SK-N-MC (cell line): ENCODE data around the gene LCT.
"Not testable (repeated sequence)": the region's sequence is repeated elsewhere in the genome, so short reads cannot be mapped to it uniquely, and the experiment has no call there.

Experiments
- DNase-seq: peaks from one replicate; pipeline ENCODE4 v3.0.0-alpha.2; 2011; ENCODE audit warnings: low read depth, low spot score
- H3K27ac ChIP-seq: fragments of 200-600 bp; sonication (generic); 2 replicates; pipeline ENCODE4 v1.5.1; 2016; ENCODE audit warnings: mixed run types
- H3K36me3 ChIP-seq: fragments of 200-600 bp; sonication (generic); 2 replicates; pipeline ENCODE4 v1.6.1; 2017; ENCODE audit warnings: antibody characterized with exemption, low read length, mixed read lengths; ENCODE audit not compliant: insufficient read depth
- H3K4me3 ChIP-seq: fragments of 200-600 bp; sonication (generic); 2 replicates; pipeline ENCODE4 v1.5.1; 2016
- H3K9ac ChIP-seq: fragments of 200-600 bp; sonication (generic); 2 replicates; pipeline ENCODE4 v1.8.0; 2017; ENCODE audit warnings: mixed run types, mixed read lengths; ENCODE audit not compliant: insufficient read length
- H3K9me3 ChIP-seq: fragments of 200-600 bp; sonication (generic); 2 replicates; pipeline ENCODE4 v1.6.1; 2017; ENCODE audit warnings: low read depth, mild to moderate bottlenecking, antibody characterized with exemption, low read length, moderate library complexity, mixed read lengths
- EZH2 ChIP-seq: fragments of 200-600 bp; sonication (generic); IDR thresholded peaks from one replicate; pipeline ENCODE4 v1.6.1; 2017; ENCODE audit warnings: antibody characterized with exemption
- FOXP2 ChIP-seq: optimal IDR thresholded peaks from 2 replicates; pipeline ENCODE3; 2011; ENCODE audit warnings: mild to moderate bottlenecking, moderate library complexity; ENCODE audit not compliant: insufficient read depth; ENCODE audit errors: extremely low read length, control extremely low read depth
- POLR2AphosphoS5 ChIP-seq: IDR thresholded peaks from 2 replicates; pipeline ENCODE4 v1.6.1; 2012; ENCODE audit warnings: mild to moderate bottlenecking, low read depth, low read length, borderline replicate concordance

Gene LCT

DNA sequence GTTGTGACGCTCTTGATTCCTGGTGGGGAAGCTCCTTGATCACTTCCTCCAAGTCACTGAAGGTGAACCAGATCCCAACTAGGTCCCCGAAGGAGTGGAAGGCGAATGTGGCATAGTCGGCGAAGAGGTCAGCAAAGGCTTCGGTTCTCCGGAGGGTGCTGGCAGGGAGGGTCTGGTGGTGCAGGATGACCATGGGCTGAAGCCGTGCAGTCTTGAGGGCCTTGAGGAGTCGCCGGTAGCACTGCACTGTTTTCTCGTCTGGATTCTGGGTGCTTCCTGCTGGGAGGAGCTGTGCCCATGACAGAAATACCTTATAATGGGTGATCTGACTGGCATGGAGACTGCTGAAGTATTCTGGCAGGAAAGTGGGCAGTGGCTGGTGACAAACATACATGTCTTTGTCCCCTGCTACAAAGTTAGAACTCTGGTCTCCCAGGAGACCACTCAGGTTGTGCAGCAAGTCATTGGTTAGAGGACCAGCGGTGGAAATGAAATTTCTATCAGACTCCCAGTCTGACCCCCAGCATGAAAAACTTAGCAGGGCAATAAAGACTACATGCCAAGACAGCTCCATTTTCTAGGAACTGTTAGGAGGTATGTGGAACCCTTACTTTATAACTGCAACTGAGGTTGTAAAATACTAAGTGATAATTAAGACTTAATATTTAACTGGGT is at the start of gene LCT:
Gene LCT (minus strand): TSS at position 589 of the 675 bp plus-strand sequence. CDS start 15 bp downstream, at position 574.
- Histone ChIP-seq H3K9ac (no peak within 1 kb of the TSS), H3K9me3 (no peaks in the 10 kb centered on the region), H3K36me3 (peaks cover 21% of the 10 kb centered on the region), H3K4me3 (no peak within 1 kb of the TSS), H3K27ac (no peak within 1 kb of the TSS)
- no peak for DNase-seq
- TF ChIP-seq FOXP2: no peak
- TF ChIP-seq POLR2AphosphoS5: no peak
- TF ChIP-seq EZH2: no peak

DNA sequence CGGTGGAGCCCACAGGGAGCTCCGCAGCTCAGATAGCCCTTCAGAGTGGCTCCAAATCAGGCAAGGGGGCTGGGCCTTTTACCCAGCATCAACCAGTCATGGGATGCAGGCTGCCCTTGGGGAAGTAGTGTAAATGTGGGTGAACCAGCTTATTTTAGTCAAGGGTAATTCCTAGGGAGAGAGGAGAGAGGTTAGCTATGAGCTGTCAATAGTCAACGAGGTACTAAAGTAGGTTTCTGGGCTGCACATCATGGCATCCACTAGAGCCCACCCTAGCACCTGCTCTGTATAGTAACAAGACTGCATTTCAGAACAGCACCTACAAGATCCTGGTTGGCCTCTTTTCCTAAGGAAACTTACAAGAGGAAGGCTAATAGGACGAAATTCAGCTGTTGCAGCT is 48.7 kb upstream of the LCT start:
- no peak overlapping the region for H3K27ac ChIP-seq
- TF ChIP-seq POLR2AphosphoS5 (no peak), FOXP2 (no peak)

DNA sequence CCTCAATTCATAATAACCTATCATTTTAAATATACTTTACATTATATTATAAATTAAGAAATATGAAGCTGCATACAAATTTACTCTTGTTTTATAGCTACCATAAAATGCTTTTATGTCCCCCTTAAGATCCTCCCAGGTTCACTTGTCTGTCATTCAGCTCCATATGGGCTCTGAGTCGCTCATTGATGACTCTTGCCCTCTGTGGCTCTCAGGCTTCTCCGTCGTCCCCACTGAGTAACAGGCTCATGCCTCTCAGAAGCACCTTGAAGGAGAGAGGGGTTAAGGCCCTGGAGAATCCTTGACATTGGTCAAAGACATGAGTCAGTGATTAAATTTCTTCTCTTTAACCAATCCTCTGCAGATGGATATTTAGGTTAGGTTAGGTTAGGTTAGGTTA is 45.4 kb upstream of the LCT start:
- Histone ChIP-seq H3K36me3 (no peaks in the 10 kb centered on the region), H3K4me3 (no peak overlapping the region), H3K9me3 (no peaks in the 10 kb centered on the region), H3K9ac (no peak overlapping the region), H3K27ac (no peak overlapping the region)
- no peak for DNase-seq
- TF ChIP-seq POLR2AphosphoS5: no peak
- TF ChIP-seq EZH2: no peak
- TF ChIP-seq FOXP2: no peak

More for the DNA sequence above, 48.7 kb upstream of the LCT start:
- Histone ChIP-seq H3K36me3 (no peaks in the 10 kb centered on the region), H3K9me3 (no peaks in the 10 kb centered on the region), H3K9ac (no peak overlapping the region), H3K4me3 (no peak overlapping the region)
- no peak for DNase-seq

DNA sequence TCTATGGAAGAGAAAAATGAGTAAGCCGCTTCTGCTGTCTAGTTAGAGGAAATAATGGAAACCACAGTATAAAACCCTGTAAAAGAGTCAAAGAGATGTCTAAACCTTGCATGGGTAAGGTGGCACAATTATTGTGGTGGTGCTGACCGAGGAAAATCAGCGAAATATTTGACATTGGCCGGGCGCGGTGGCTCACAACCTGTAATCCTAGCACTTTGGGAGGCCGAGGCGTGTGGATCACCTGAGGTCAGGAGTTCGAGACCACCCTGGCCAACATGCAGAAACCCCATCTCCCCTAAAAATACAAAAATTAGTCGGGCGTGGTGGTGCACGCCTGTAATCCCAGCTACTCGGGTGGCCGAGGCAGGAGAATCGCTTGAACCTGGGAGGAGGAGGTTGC is 39.8 kb upstream of the LCT start:
- peaks cover 30% of the 10 kb centered on the region for H3K36me3 ChIP-seq
- not testable (repeated sequence) for H3K9me3 ChIP-seq, DNase-seq, H3K27ac ChIP-seq
- H3K4me3 ChIP-seq: peak overlapping the region; percentile 96
- peak overlapping the region; percentile 68 for H3K9ac ChIP-seq

DNA sequence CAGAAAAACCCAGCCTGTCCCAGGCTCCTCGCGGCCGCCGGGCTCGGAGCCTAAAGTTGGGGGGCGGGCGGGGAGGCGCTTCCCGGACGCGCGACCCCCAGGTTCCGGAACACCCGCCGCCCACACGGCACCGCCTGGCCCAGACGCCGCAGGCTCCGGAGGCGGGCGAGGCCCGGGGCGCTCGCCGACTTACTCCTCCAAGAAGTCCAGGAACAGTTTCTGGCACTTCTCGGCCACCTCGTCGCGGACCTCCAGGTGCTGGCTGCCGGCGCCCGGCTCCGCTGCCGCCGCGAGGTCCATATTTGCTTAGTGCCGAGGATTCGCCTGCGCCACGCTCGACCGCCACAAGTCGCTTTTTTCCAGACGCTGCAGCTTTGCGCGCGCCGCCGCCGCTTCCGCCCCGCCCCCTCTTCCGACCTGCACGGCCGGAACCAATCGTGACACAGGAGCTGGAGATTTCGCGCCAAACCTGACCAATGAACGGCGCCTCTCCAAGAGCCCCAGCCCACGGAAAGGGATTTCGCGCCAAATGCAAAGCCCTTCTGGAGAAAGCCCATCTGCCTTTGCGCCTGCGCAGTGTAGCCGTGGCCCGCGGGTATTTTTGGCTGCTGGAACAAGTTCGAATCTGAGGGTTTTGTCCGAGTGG is 39.2 kb upstream of the LCT start, which contains the start of gene MCM6:
Gene MCM6 (minus strand): TSS at position 378 of the 646 bp plus-strand sequence. CDS start 78 bp downstream, at position 300.
- peak within 1 kb of the TSS; percentile 89 for H3K9ac ChIP-seq
- DNase-seq: peak; percentile 99
- peaks cover 36% of the 10 kb centered on the region for H3K36me3 ChIP-seq
- H3K27ac ChIP-seq: peak within 1 kb of the TSS; percentile 75
- no peaks in the 10 kb centered on the region for H3K9me3 ChIP-seq
- peak within 1 kb of the TSS; percentile 96 for H3K4me3 ChIP-seq
- TF ChIP-seq POLR2AphosphoS5: peak; percentile 81
- no peak for TF ChIP-seq EZH2
- no peak for TF ChIP-seq FOXP2

DNA sequence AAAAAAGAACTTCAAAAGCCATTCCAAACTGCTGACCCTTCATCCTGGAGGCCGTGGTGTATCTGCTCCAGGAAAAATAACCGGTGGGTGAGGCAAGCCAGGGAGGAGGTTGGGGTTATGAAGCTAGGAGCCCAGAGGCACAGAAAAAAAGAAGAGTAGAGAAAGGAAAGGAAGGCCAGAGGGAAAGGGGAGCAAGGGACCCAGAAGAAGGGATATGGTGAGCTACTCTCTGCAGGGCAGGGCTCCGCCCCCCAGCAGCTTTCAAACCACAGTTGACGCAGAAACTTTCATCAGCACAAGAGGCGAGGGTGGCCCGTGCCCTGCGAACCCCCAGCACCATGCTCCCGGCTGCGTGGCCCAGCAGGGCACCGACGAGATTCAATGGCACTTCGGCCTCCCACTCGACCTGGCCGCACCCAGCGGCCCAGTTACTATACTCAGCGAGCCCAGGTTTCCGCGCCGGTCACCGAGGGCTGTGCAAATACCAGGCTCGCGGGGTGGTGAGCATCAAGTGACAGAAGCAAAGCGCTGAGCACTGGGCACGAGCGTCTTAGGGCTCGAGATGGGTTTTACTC is 38.6 kb upstream of the LCT start:
- peak overlapping the region; percentile 96 for H3K4me3 ChIP-seq
- peak overlapping the region; percentile 89 for H3K9ac ChIP-seq
- DNase-seq: no peak
- no peak for TF ChIP-seq FOXP2
- TF ChIP-seq POLR2AphosphoS5: no peak
- no peak for TF ChIP-seq EZH2
- H3K36me3 ChIP-seq: peaks cover 42% of the 10 kb centered on the region
- no peaks in the 10 kb centered on the region for H3K9me3 ChIP-seq
- peak overlapping the region; percentile 75 for H3K27ac ChIP-seq

DNA sequence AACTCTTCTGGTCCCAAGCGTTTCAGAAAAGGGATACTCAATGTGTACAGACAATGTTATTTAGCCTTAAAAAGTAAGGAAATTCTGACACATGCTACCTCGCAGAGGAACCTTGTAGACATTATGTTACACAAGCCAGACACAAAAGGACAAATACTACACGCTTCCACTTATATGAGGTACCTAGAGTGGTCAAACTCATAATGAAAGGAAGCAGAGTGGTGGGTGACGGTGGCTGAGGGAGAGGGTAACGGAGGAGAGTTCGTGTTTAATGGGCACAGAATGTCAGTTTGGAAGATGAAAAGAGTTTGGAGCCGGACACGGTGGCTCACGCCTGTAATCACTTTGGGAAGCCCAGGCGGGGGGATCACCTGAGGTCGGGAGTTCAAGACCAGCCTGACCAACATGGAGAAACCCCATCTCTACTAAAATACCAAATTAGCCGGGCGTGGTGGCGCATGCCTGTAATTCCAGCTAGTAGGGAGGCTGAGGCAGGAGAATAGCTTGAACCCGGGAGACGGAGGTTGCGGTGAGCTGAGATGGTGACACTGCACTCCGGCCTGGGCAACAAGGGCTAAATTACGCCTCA is 37.9 kb upstream of the LCT start:
- no peak for DNase-seq
- Histone ChIP-seq H3K36me3 (peaks cover 49% of the 10 kb centered on the region), H3K4me3 (peak overlapping the region; percentile 96), H3K27ac (no peak overlapping the region), H3K9ac (peak overlapping the region; percentile 89), H3K9me3 (no peaks in the 10 kb centered on the region)
- no peak for TF ChIP-seq EZH2
- TF ChIP-seq FOXP2: no peak
- TF ChIP-seq POLR2AphosphoS5: no peak

DNA sequence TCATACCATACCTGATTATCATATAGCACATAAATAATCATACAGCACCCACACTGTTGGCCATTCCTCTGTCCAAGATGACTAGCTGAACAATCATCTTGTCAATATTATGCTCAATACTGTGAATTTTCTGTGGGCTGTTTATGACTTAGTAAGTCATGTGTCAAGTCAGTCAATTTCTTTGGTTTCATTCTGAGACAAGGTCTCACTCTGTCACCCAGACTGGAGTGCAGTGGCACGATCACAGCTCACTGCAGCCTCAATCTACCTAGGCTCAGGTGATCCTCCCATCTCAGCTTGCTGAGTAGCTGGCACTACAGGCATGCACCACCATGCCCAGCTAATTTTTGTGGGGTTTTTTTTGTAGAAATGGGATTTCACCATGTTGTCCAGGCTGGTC is 33.6 kb upstream of the LCT start:
- Histone ChIP-seq H3K9me3 (no peaks in the 10 kb centered on the region), H3K4me3 (no peak overlapping the region), H3K9ac (no peak overlapping the region), H3K27ac (no peak overlapping the region), H3K36me3 (peaks cover 92% of the 10 kb centered on the region)
- TF ChIP-seq EZH2 (no peak), FOXP2 (no peak)
- no peak for DNase-seq
